Measurements from ENCODE around the gene MRGPRF.

MRGPRF gene

GRCh38 chr11:68961245-68961644, 51.8 kb downstream of the MRGPRF start:
- Histone ChIP-seq H2AFZ (ENCODE audit: low read depth, low read length) (no peak overlapping the region), H3K27me3 (ENCODE audit: low read depth, low read length) (peaks cover 8% of the 10 kb centered on the region; the same call in 1 of the 2 replicates), H3K9ac (ENCODE audit: low read length) (no peak overlapping the region), H3K4me2 (ENCODE audit: low read length) (no peak overlapping the region), H4K20me1 (ENCODE audit: insufficient read depth, low read length) (no peaks in the 10 kb centered on the region), H3K4me3 (ENCODE audit: low read length) (no peak overlapping the region), H3K9me3 (ENCODE audit: insufficient read depth, low read length) (no peaks in the 10 kb centered on the region), H3K79me2 (ENCODE audit: low read length) (no peaks in the 10 kb centered on the region), H3K4me1 (ENCODE audit: low read length) (no peaks in the 10 kb centered on the region), H3K27ac (ENCODE audit: low read length) (no peak overlapping the region), H3K36me3 (replicated peaks; ENCODE audit: low read depth, low read length) (no peaks in the 10 kb centered on the region)
- TF ChIP-seq EZH2phosphoT487 (IDR thresholded peaks at IDR 0.05; ENCODE audit: low read depth): no peak
- TF ChIP-seq CTCF (IDR thresholded peaks at IDR 0.05; ENCODE audit: low read depth, low read length): no peak

GRCh38 chr11:68960294-68961071, 52.6 kb downstream of the MRGPRF start:
- TF ChIP-seq EZH2phosphoT487 (IDR thresholded peaks at IDR 0.05; ENCODE audit: low read depth): no peak
- no peaks in the 10 kb centered on the region for H3K4me1 ChIP-seq (ENCODE audit: low read length)
- no peaks in the 10 kb centered on the region for H3K9me3 ChIP-seq (ENCODE audit: insufficient read depth, low read length)
- H3K4me3 ChIP-seq (ENCODE audit: low read length): no peak overlapping the region
- H3K4me2 ChIP-seq (ENCODE audit: low read length): no peak overlapping the region
- no peaks in the 10 kb centered on the region for H3K36me3 ChIP-seq (replicated peaks; ENCODE audit: low read depth, low read length)
- no peaks in the 10 kb centered on the region for H4K20me1 ChIP-seq (ENCODE audit: insufficient read depth, low read length)
- H3K9ac ChIP-seq (ENCODE audit: low read length): no peak overlapping the region
- H3K27ac ChIP-seq (ENCODE audit: low read length): no peak overlapping the region
- peaks cover 8% of the 10 kb centered on the region; the same call in 1 of the 2 replicates for H3K27me3 ChIP-seq (ENCODE audit: low read depth, low read length)
- no peak overlapping the region for H2AFZ ChIP-seq (ENCODE audit: low read depth, low read length)
- H3K79me2 ChIP-seq (ENCODE audit: low read length): no peaks in the 10 kb centered on the region

- TF ChIP-seq EZH2phosphoT487 (IDR thresholded peaks at IDR 0.05; ENCODE audit: low read depth) (no peak), CTCF (IDR thresholded peaks at IDR 0.05; ENCODE audit: low read depth, low read length) (no peak)
Measured at GRCh38 chr11:68959465-68960293, 53.4 kb downstream of the MRGPRF start.

DNA sequence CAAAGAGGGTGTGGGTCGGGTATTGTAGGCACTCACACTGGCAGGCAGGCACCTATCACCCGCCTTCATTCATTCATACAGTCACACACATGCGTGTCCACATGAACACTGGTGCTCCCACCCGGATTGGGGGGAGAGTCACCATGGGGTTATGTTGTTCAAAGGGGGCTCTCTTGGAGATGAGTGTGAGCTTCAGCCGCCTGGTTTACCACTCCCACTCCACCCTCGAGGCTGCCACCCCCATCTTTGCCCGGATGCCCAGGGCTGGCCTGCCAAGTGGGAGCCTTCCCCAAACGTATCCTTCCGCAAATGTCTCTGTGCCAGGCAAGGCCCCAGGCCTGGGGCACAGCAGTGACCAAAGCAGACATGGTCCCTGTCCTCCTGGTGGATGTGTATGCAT, 54.8 kb downstream of the MRGPRF start:
- Histone ChIP-seq H3K79me2 (ENCODE audit: low read length) (no peaks in the 10 kb centered on the region), H3K4me2 (ENCODE audit: low read length) (no peak overlapping the region), H3K9ac (ENCODE audit: low read length) (no peak overlapping the region), H3K4me3 (ENCODE audit: low read length) (no peak overlapping the region), H3K27ac (ENCODE audit: low read length) (no peak overlapping the region), H4K20me1 (ENCODE audit: insufficient read depth, low read length) (no peaks in the 10 kb centered on the region), H3K27me3 (ENCODE audit: low read depth, low read length) (no peaks in the 10 kb centered on the region), H3K36me3 (replicated peaks; ENCODE audit: low read depth, low read length) (no peaks in the 10 kb centered on the region), H2AFZ (ENCODE audit: low read depth, low read length) (no peak overlapping the region), H3K9me3 (ENCODE audit: insufficient read depth, low read length) (no peaks in the 10 kb centered on the region), H3K4me1 (ENCODE audit: low read length) (no peaks in the 10 kb centered on the region)
- no peak for TF ChIP-seq CTCF (IDR thresholded peaks at IDR 0.05; ENCODE audit: low read depth, low read length)
- TF ChIP-seq EZH2phosphoT487 (IDR thresholded peaks at IDR 0.05; ENCODE audit: low read depth): no peak

More at GRCh38 chr11:68959465-68960293, 53.4 kb downstream of the MRGPRF start:
- Histone ChIP-seq H3K36me3 (replicated peaks; ENCODE audit: low read depth, low read length) (no peaks in the 10 kb centered on the region), H3K79me2 (ENCODE audit: low read length) (no peaks in the 10 kb centered on the region), H3K9me3 (ENCODE audit: insufficient read depth, low read length) (no peaks in the 10 kb centered on the region), H3K4me2 (ENCODE audit: low read length) (no peak overlapping the region), H3K9ac (ENCODE audit: low read length) (no peak overlapping the region), H3K4me1 (ENCODE audit: low read length) (no peaks in the 10 kb centered on the region), H3K27ac (ENCODE audit: low read length) (no peak overlapping the region), H4K20me1 (ENCODE audit: insufficient read depth, low read length) (no peaks in the 10 kb centered on the region), H3K4me3 (ENCODE audit: low read length) (no peak overlapping the region), H3K27me3 (ENCODE audit: low read depth, low read length) (peaks cover 3% of the 10 kb centered on the region; the same call in 1 of the 2 replicates), H2AFZ (ENCODE audit: low read depth, low read length) (no peak overlapping the region)

All from OCI-LY3 (cell line).